ENCODE data around the gene TMEM37.

DNA sequence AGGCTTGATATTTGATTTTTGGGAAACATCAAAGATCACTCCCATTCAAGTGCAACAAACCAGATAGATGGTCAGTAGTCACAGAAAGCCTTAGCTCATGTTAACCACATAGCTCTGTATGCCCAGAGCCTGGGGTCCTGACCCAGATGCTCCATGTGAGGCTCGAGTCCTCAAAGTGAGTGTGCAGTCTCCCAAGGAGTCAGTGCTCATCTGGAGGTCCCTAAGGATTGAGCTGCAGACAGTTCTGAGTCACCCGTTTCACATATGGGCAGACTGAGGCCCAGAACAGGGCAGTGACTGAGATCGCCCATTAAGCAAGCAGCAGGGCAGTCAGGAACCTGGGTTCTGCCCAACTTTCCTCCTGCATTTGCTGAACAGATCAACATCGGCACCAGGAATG, 9.2 kb downstream of the TMEM37 start:
- TF ChIP-seq CTCF (IDR thresholded peaks at IDR 0.05), result no peak
- TF ChIP-seq POLR2AphosphoS5 (IDR thresholded peaks at IDR 0.05), result no peak
